ENCODE results near the gene IFITM2.

IFITM2 gene

GRCh38 chr11:307766-308708 lies at the start of gene IFITM2:
IFITM2 (plus strand) TSS chr11:307816; CDS start chr11:308193, 377 bp downstream.
- DNase-seq, result peak; percentile 63 to 68

DNA sequence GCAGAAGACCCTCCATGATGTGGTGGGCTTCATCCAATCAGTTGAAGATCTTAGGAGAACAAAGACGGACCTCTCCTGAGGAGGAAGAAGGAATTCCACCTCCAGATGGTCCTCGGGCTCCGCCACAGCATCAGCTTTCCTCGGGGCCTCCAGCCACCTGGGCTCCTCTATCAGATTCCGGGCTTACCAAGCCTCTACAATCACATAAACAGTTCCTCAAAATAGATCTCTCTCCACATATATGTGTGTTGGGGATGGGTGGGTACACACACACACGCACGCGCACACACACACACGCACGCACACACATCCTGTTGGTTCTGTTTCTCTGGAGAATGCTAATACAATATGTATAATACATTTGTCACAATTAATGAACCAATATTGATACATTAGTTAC lies 48.2 kb upstream of the IFITM2 start:
- DNase-seq, result no peak

- no peak for DNase-seq
Measured at GRCh38 chr11:261624-262023, 46.0 kb upstream of the IFITM2 start.

GRCh38 chr11:266676-267439 lies 40.8 kb upstream of the IFITM2 start:
- peak in 1 of 2 donors; percentile 50 for DNase-seq

DNA sequence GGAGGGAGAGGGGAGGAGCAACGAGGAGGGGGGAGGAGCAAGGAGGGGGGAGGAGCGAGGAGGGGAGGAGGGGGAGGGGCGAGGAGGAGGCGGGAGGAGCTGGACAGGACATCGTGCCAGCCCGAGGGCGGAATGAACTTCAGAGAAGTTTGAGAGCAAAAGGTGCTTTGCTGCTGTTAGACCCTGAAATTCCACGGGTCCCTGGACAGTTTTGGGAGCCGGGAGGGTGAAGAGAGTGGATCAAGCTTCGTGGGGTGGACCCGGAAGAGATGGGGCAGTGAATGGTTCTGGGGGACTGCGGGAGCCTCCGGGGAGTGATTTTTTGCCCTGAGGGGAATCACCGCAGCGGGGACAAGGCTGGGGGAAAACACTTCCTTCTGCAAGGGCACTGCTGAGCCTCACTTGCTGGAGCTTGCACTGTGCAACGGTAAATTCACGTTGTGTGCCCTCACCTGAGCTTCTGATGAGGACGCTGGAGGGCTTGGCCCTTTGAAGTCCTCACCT lies 40.1 kb upstream of the IFITM2 start:
- peak; percentile 60 to 69 for DNase-seq

- peak; percentile 59 to 74 for DNase-seq
Measured at GRCh38 chr11:268716-269145, 38.9 kb upstream of the IFITM2 start.

DNA sequence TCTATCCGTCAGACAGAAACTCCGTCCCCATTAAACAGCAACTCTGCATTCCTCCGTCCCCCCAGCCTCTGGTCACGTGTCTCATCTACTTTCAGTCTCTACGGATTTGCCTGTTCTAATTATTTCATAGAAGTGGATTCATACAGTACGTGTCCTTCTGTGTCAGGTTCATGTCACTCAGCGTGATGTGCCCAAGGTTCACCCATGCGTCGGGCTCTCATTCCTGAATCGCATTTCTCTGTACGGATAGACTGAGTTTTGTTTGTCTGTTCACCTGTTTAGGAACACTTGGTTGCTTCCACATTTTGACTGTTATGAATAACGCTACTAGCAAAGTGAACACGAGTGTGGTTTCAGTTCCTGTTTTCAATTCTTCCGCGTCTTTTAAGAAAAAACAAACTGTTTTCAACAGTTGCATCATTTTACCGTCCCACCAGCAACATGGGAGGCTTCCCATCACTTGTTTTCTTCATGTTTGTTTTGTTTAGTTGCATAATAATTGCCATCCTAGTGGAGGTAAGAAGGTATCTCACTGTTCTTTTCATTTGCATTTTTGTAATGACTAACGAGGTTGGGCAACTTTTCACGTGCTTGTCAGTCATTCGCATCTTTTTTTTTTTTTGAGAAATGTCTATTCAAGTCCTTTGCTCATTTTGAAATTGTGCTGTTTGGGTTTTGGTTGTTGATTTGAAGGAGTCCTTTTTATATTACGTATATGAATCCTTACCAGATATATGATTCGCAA lies 38.3 kb upstream of the IFITM2 start:
- DNase-seq, result peak; percentile 73 to 81

- DNase-seq, result peak in 1 of 2 donors; percentile 8
Measured at GRCh38 chr11:270451-271318, 36.9 kb upstream of the IFITM2 start.

GRCh38 chr11:271319-271715 lies 36.3 kb upstream of the IFITM2 start:
- DNase-seq, result peak in 1 of 2 donors; percentile 10

GRCh38 chr11:272195-272930 lies 35.3 kb upstream of the IFITM2 start:
- DNase-seq, result peak in 1 of 2 donors; percentile 10

GRCh38 chr11:272931-273198 lies 34.8 kb upstream of the IFITM2 start:
- no peak for DNase-seq

GRCh38 chr11:276219-276618 lies 31.4 kb upstream of the IFITM2 start:
- no peak for DNase-seq

GRCh38 chr11:278001-278951 lies 29.3 kb upstream of the IFITM2 start, which contains the start of gene NLRP6:
NLRP6 (plus strand) TSS chr11:278407; CDS start chr11:278570, 163 bp downstream.
- DNase-seq, result peak in 1 of 2 donors; percentile 13

DNA sequence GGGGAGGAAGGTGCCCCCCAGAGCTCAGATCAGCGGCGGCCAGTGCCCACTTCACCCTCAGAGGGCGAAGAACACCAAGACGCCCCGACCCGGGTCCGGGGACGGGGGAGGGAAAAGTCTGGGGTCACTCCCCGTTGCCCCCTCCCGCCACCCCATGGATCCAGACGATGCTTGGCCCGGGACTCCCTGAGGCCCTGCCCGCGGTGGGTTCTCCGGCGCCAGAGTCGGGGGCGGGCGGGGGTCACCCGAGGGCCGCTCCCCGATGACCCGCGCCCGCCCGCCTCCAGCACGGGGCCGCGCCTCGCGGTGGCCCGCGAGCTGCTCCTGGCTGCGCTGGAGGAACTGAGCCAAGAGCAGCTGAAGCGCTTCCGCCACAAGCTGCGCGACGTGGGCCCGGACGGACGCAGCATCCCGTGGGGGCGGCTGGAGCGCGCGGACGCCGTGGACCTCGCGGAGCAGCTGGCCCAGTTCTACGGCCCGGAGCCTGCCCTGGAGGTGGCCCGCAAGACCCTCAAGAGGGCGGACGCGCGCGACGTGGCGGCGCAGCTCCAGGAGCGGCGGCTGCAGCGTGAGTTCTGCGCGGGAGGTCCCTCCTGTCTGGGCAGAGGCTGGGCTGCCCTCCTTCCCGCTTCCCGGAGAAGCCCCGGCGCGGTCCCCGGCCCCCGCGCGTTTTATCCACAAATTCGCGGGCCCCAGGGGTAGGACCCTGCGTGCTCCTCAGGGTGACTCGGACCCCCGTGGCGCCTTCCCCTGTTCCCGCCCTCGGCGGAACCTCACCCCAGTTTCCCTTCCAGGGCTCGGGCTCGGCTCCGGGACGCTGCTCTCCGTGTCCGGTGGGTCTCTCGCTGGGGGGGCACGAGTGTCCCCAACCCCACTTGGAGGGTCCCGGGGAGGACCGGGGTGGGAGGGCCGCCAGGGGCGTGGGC lies 28.3 kb upstream of the IFITM2 start:
- peak in 1 of 2 donors; percentile 15 for DNase-seq

- peak; percentile 46 to 56 for DNase-seq
Measured at GRCh38 chr11:279966-280705, 27.5 kb upstream of the IFITM2 start.

DNA sequence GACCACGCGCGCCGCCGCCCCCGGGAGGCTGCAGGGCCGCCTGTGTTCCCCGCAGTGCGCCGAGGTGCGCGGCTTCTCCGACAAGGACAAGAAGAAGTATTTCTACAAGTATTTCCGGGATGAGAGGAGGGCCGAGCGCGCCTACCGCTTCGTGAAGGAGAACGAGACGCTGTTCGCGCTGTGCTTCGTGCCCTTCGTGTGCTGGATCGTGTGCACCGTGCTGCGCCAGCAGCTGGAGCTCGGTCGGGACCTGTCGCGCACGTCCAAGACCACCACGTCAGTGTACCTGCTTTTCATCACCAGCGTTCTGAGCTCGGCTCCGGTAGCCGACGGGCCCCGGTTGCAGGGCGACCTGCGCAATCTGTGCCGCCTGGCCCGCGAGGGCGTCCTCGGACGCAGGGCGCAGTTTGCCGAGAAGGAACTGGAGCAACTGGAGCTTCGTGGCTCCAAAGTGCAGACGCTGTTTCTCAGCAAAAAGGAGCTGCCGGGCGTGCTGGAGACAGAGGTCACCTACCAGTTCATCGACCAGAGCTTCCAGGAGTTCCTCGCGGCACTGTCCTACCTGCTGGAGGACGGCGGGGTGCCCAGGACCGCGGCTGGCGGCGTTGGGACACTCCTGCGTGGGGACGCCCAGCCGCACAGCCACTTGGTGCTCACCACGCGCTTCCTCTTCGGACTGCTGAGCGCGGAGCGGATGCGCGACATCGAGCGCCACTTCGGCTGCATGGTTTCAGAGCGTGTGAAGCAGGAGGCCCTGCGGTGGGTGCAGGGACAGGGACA lies 26.7 kb upstream of the IFITM2 start:
- DNase-seq, result peak; percentile 29 to 38

All from CD4-positive, alpha-beta T cell treated with Interleukin-4 for 1 hour (primary cell).